ENCODE data around the gene GBF1. TPM values are rescaled to one million over a fixed set of nuclear protein-coding genes. Genes with fewer than 3 reads are reported as not detected.

The GBF1 gene
- total and polyA plus RNA-seq, 4 donors = 6.0 to 27.2 (median 15.2) TPM

- TF ChIP-seq HNF4G (IDR thresholded peaks at IDR 0.05) (no peak), REST (IDR thresholded peaks at IDR 0.05) (no peak), ZBTB33 (IDR thresholded peaks at IDR 0.05) (no peak), RXRA (IDR thresholded peaks at IDR 0.05) (no peak)
- peak overlapping the region in 1 of 3 donors; percentile 35 for H3K4me3 ChIP-seq (ENCODE audit: low read depth in 1 of 3, low read length in 3 of 3)
- DNase-seq (ENCODE audit: low spot score) = no peak
- no peaks in the 10 kb centered on the region for H3K36me3 ChIP-seq (ENCODE audit: control insufficient read depth in 4 of 4, insufficient read depth in 3 of 4, low read depth in 1 of 4, low read length in 3 of 4)
- no peak overlapping the region for H3K27ac ChIP-seq (ENCODE audit: low read depth in 1 of 2, low read length in 2 of 2)
- peaks cover 11 to 26% (median 20%) of the 10 kb centered on the region in 4 donors for H3K4me1 ChIP-seq (ENCODE audit: control insufficient read depth in 4 of 4, insufficient read depth in 4 of 4, low read length in 3 of 4)
- H3K27me3 ChIP-seq (ENCODE audit: control insufficient read depth in 4 of 4, insufficient read depth in 4 of 4, low read length in 3 of 4) = peaks cover 0 to 12% (median 0%) of the 10 kb centered on the region in 4 donors
- WGBS = 62% methylated on average over 8 of the region's 8 CpGs
- no peak overlapping the region for H3K9ac ChIP-seq (ENCODE audit: low read depth in 1 of 2, low read length in 2 of 2)
- H3K9me3 ChIP-seq (ENCODE audit: control insufficient read depth in 4 of 4, low read length in 3 of 4) = no peaks in the 10 kb centered on the region
These were observed 18.8 kb upstream of the GBF1 start for GRCh38 chr10:102226542-102226870.

- 63% methylated on average over 8 of the region's 8 CpGs for WGBS
- H3K9ac ChIP-seq (ENCODE audit: low read depth in 1 of 2, low read length in 2 of 2) = no peak overlapping the region
- TF ChIP-seq SP1 (IDR thresholded peaks at IDR 0.05) (no peak), YY1 (IDR thresholded peaks at IDR 0.05) (no peak), MAX (IDR thresholded peaks at IDR 0.05) (no peak), HNF4G (IDR thresholded peaks at IDR 0.05) (no peak), GABPA (IDR thresholded peaks at IDR 0.05 in 1 of 2, conservative IDR thresholded peaks at IDR 0.05 in 1 of 2) (no peak), HNF4A (conservative IDR thresholded peaks at IDR 0.05) (no peak), REST (IDR thresholded peaks at IDR 0.05) (no peak), CTCF (IDR thresholded peaks at IDR 0.05; ENCODE audit: low read depth, low read length, missing input control) (no peak), FOXA1 (IDR thresholded peaks at IDR 0.05) (no peak), RAD21 (IDR thresholded peaks at IDR 0.05) (no peak), RXRA (IDR thresholded peaks at IDR 0.05) (no peak), ATF3 (IDR thresholded peaks at IDR 0.05) (no peak), ZBTB33 (IDR thresholded peaks at IDR 0.05) (no peak), FOXA2 (IDR thresholded peaks at IDR 0.05) (no peak)
- H3K27me3 ChIP-seq (ENCODE audit: control insufficient read depth in 4 of 4, insufficient read depth in 4 of 4, low read length in 3 of 4) = peaks cover 0 to 12% (median 0%) of the 10 kb centered on the region in 4 donors
- no peak overlapping the region for H3K4me3 ChIP-seq (ENCODE audit: low read depth in 1 of 3, low read length in 3 of 3)
- H3K9me3 ChIP-seq (ENCODE audit: control insufficient read depth in 4 of 4, low read length in 3 of 4) = no peaks in the 10 kb centered on the region
- peaks cover 14 to 31% (median 24%) of the 10 kb centered on the region in 4 donors for H3K4me1 ChIP-seq (ENCODE audit: control insufficient read depth in 4 of 4, insufficient read depth in 4 of 4, low read length in 3 of 4)
- no peaks in the 10 kb centered on the region for H3K36me3 ChIP-seq (ENCODE audit: control insufficient read depth in 4 of 4, insufficient read depth in 3 of 4, low read depth in 1 of 4, low read length in 3 of 4)
- DNase-seq (ENCODE audit: low spot score) = no peak
- no peak overlapping the region for H3K27ac ChIP-seq (ENCODE audit: low read depth in 1 of 2, low read length in 2 of 2)
These were observed 18.3 kb upstream of the GBF1 start for GRCh38 chr10:102227050-102227449.
